GM21367 (cell line): ENCODE data around the gene DUOXA1.
"Not testable (repeated sequence)": the region's sequence is repeated elsewhere in the genome, so short reads cannot be mapped to it uniquely, and the experiment has no call there.

ENCODE experiments used
- ATAC-seq: cut with Tn5 transposase; IDR thresholded peaks from one replicate; pipeline ENCODE4 v1.9.1; 2021; ENCODE audit not compliant: unreplicated experiment

DUOXA1 gene

DNA sequence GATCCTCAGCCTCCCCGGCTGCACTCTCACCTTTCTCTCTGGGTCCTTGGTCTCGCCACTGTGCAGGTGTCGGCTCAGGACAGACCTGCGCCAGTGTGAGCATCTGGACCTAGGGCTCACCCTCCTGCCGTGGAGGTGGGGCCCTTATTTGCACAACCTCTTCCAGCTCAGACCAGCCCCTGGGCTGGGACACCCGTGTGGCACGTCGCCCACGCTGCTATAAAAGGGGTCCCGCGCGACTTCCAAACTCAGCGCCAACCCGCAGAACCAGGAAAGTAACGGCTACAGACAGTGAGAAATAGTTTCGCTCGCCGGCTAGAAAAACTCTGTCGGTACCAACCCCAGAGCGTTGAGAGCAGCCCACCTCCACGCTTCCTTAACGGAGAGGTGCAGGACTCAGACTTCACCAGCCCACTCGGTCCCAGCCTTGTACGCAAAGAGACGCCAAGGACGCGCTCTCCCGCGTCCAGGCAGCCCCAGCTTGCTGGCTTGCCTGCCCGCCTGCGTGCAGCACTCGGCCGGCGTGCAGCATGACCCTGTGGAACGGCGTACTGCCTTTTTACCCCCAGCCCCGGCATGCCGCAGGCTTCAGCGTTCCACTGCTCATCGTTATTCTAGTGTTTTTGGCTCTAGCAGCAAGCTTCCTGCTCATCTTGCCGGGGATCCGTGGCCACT is 15.5 kb downstream of the DUOXA1 start, which contains the start of the genes DUOX2 and DUOXA2:
TSS of gene DUOX2 (minus strand) at position 97 of the 675 bp plus-strand sequence. CDS start 761 bp downstream, outside the sequence.
TSS of gene DUOXA2 (plus strand) at position 251 of the 675 bp plus-strand sequence. CDS start at position 531, 280 bp downstream.
- no peak for ATAC-seq

GRCh38 chr15:45113380-45113990 is 16.2 kb downstream of the DUOXA1 start:
- ATAC-seq, result no peak

DNA sequence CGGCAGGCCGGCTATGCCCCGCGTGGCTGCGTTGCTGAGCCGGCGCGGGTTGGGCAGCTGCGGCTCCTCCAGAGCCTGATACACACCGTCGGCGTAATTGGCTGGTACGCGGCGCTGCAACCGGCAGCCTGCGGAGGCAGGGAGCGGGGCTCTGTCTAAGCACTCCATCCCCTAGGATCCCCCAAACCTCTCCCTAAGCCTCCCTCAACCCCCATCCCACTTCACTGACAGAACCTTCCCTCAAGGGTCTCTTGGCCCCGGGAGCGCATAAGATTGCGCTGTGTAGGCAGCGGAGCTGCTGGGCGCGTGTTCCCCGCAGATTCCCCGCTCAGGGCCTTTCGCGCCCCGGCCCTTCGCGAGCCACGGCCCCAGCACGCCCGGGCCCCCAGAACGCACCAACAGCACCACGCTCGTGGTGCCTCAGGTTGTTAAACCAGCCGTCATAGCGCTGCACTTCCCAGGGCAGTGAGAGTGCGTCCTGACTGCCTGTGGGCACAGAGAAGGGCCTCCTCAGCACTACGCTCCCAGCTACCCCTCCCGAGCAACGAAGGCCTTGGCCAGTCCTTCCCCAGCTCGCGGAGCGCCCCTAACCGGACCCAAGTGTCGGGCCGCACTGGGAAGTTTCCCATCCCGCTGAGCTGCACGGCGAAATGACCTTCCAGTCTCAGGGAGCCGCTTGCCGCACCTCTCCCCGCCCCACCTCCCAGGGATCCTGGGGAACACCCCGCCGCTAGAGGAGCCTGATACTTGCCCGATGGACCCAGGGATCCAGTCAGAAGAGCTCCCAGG is 16.9 kb downstream of the DUOXA1 start:
- no peak for ATAC-seq

DNA sequence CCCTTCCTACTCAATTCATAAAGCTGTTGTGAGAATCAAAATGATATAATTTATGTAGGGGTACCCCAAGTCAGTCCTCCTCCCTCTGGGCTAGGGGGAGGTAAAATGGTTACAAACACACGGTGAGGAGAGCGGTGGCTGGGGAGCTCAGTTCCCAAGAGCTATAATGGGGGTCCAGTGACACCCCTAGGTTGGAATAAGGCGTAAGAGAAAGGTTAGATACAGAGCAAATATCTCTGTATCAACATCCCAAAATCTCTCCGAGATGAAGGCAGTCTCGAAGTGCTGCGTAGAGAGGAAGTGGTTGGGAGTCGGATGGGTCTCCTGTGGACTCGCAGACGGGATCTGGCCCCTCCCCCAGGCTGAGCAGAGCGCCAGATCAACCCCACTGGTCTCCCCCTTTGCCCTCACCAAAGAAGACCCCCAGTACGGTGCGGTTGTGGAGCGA is 17.5 kb downstream of the DUOXA1 start:
- ATAC-seq, result no peak

DNA sequence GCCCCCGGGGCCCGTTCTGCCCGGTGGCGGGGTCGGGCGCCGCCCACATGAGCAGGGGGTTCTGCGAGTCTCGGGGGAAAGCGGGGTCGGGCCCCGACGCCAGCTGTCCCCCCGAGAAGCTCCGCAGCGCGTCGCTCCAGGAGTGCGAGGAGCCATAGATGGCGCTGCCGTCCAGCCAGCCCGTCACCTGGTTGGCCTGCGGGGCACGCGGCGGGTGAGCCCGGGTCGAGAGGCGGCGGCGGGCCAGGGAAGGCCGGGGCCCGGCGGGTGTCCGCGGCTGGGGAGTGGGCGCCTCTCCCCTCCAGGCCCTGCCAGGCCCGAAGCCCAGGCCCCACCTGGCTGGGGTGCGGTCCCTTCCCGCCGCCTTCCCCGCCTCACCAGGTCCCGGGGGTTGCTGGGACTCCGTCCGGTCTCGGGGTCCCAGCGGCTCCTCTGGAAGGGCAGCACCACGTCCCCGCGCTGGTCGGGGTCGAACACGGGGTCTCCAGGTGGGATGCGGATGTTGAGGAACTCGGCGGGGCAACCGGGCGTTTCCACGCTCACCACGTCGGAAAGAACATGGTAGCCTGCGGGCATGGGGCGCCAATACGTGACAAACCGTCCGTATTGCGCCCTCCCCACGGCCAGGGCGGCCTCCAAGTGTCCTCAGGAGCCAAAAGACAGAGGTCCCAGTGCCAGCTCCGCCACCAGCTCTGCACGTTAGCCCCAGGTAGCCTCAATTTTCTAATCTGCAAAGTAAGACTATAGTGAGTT is 18.1 kb downstream of the DUOXA1 start:
- ATAC-seq, result no peak

DNA sequence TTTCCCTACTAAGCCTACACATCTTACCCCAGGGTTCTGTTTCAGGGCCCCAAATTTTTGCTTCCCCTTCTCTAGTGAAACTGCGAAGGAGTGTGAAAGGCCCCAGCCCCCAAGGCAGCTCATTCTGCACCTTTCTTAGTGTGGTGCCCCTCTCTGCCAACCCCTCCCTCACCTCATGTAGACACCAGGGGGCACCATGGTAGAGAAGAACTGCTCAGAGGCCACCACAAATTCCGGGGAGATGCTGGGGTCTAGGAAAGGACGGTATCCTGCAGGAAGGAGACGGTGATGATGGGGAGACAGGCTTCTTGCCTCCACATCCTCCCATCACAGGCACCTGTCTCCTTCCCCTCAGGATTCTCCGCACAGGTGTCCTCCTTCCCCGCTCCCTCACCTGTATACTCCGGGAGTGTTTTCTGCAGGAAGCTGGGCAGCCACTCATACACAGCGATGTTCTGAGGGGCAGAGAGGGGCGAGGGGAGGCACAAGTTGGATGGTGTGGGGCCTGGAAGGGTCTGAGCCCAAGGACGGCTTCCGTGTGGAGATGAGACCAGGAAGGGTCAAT is 19.3 kb downstream of the DUOXA1 start:
- no peak for ATAC-seq

- ATAC-seq, result no peak
Observed at GRCh38 chr15:45107941-45108630, 21.6 kb downstream of the DUOXA1 start.

DNA sequence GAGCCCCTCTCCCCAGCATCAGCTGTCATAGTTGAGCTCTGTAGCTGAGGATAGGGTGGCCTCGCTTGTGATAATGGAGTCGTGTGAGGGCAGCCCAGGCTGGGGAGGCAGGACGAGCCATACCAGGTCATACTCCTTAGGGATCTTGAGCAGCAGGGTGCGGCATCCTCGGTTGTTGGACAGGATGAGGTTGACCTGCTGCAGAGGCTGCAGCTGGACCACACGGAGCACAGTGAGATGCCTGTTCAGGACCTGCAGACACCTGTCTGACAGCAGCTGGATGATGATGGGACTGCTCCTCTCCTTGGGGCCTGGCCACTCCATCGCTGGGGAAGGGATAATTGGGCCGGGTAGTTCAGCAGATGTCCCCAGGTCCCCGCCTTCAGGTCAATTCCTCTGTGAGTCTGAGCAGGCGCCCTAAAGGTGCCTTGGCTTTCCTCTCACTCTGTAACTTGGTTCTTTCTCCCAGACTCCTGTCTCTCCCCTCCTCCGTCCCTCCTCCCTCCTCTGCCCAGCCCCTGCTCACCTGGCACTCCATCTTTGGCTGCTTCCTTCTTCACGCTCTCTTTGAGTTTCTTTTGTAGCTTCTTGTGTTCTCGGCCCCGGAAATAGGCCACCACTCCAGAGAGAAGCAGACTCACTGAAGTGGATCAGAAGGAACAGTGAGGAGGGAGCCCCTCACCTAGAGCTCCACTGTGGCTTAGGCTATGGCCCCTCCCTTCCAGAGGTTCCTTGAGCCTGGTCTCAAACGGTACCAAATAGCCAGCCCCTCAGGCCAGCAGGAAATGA is 23.5 kb downstream of the DUOXA1 start:
- no peak for ATAC-seq

DNA sequence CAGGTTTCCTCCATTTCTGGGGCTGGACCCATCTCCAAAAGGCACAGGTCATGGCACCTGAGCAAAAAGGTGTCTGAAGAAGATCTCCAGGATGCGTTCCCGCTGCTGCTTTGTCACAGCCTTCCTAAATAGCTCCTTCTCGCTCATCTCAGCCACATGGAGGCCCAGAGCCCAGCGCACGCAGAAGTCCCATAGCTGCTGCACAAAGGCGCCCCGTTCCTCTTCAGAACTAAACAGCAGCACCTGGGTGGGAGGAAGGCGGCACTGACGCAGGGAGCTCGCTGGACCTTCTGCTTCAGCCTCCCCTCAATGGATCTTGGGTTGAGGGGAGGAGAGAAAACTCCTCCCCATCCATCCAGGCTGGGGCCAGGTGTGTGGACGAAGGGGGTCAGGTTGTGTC is 24.1 kb downstream of the DUOXA1 start:
- no peak for ATAC-seq

DNA sequence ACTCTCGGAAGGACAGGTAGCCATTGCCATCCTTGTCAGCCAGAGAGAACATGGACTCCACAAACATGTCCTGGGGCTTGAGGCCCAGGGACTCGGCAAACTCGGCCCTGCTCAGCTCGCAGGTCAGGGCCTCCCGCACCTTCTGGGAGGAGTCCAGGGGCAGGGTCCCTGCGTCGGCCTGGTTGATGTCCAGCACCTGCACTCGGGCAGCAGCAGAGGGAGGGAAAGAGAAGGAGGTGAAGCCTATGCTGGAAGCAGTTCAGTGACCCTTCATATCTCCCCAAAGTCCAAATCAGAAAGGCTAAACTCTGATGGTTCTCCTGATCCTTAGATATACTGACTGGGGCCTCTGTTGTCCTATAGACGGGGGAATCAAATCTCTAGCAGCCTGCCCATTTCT is 25.5 kb downstream of the DUOXA1 start:
- ATAC-seq, result not testable (repeated sequence)

- no peak for ATAC-seq
Observed at GRCh38 chr15:45102226-45102625, 27.5 kb downstream of the DUOXA1 start.

GRCh38 chr15:45101749-45102148 is 27.9 kb downstream of the DUOXA1 start:
- ATAC-seq, result no peak

GRCh38 chr15:45100884-45101625 is 28.6 kb downstream of the DUOXA1 start:
- ATAC-seq, result no peak

GRCh38 chr15:45099549-45100165 is 30.0 kb downstream of the DUOXA1 start:
- no peak for ATAC-seq

DNA sequence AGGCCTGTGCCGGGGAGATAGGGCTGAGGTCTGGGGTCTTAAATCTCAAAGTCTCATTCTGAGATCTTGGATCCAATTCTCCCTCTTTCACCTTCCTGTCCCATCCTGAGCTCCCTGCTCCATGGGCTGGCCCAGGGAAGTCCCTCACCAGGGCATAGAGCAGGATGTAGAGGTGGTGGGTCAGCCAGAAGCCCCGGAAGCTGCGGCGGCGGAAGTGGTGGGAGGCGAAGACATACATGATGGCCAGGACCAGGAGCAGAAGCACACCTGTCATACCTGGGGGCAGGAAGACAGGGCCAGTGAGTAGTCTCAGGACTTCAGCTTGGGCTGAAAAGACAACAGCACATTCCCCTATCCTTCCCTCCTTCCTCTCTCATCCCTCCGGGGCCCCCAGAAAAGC is 32.2 kb downstream of the DUOXA1 start:
- no peak for ATAC-seq

DNA sequence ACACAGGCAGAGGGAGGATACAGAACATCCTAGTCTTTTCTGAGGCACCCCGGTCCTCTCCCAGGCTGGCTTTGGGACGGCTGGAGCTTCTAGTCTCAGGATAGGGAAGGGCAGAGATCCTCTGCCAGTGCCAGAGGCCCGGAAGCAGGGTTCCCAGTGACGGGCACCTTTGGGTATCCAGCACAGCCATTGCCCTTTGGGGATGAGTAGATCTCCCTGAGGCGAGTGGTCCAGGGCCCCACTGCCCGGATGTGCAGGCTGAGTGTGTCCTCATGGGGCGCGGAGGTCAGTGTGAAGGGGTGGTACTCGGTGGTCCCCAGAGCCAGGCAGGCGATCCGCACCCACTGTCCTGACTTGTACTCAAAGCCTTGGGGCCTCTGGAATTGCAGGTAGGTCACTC is 34.0 kb downstream of the DUOXA1 start:
- no peak for ATAC-seq

- no peak for ATAC-seq
Observed at GRCh38 chr15:45094358-45094730, 35.3 kb downstream of the DUOXA1 start.

DNA sequence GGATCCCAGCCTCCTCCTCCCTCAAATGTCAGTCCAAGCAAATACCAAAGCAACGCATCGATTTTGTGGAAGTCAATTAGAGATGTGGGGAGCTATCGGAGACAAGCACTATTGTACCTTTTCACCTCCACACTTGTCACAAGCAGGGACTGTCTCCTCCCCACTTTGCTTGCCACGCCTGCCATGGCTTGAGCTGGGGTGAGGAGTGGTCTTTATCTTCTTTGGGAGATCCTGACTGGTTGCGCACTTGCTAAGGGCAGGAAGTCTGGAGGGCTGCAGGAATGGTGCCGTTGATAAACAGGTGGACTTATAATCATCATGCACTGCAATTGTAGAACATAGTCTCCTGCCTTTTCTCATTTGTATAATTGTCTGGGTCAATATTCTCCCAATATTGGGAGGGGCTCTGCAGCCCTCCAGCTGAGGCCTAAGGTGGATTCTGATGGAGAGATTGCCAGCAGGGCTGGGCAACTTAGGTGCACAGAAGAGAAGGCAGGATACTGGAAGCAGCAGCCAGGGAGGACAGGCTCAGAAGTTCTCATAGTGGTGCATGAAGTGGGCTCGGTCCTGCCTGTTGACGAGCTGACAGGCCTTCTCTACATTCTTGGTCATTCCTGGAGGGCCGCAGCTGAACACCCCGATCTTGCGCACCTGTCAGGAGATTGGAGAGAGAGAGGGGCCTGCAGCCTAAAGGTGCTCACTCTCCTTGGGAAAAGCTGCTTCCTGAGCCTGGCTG is 35.9 kb downstream of the DUOXA1 start:
- ATAC-seq, result no peak
